MCF 10A (cell line): ENCODE data around the gene VPS9D1. TPM values are rescaled to one million over a fixed set of nuclear protein-coding genes. Genes with fewer than 3 reads are reported as not detected.

Source experiments
- BruUV-seq: library from RNA; stranded (reverse); fragments of 400-500 nt; replicated peaks from 2 replicates; lab custom pipeline; 2021; lab: Mats Ljungman, UMichigan
- CTCF ChIA-PET: fragments of 300-600 bp; sonication (Branson Sonifier 250); formaldehyde crosslinking; extraction: SDS; loops from one replicate; lab custom pipeline; 2021; ENCODE audit warnings: antibody characterized with exemption, inconsistent platforms; lab: Yijun Ruan, JAX
- POLR2A ChIA-PET: fragments of 300-600, 350-650 bp; sonication (Branson Sonifier 250); formaldehyde crosslinking; extraction: SDS; loops from one replicate; lab custom pipeline; 2020; ENCODE audit warnings: antibody characterized with exemption, inconsistent platforms; lab: Yijun Ruan, JAX
- DNase-seq: peaks from one replicate; pipeline ENCODE4 v3.0.0-alpha.2; 2018; ENCODE audit not compliant: unreplicated experiment
- H3K27ac Mint-ChIP-seq: one replicate; pipeline ENCODE4 v1.8.0; 2022; ENCODE audit warnings: mild to moderate bottlenecking, low read depth, mixed read lengths; ENCODE audit not compliant: unreplicated experiment
- H3K27me3 Mint-ChIP-seq: one replicate; pipeline ENCODE4 v1.8.0; 2022; ENCODE audit warnings: mixed read lengths; ENCODE audit not compliant: insufficient read depth, unreplicated experiment
- H3K36me3 Mint-ChIP-seq: one replicate; pipeline ENCODE4 v1.8.0; 2022; ENCODE audit warnings: mild to moderate bottlenecking, moderate library complexity, mixed read lengths; ENCODE audit not compliant: insufficient read depth, unreplicated experiment
- H3K4me1 Mint-ChIP-seq: one replicate; pipeline ENCODE4 v1.8.0; 2022; ENCODE audit warnings: mixed read lengths; ENCODE audit not compliant: insufficient read depth, unreplicated experiment
- H3K4me3 Mint-ChIP-seq: one replicate; pipeline ENCODE4 v1.8.0; 2022; ENCODE audit warnings: mild to moderate bottlenecking, moderate library complexity, mixed read lengths; ENCODE audit not compliant: unreplicated experiment
- H3K9me3 Mint-ChIP-seq: one replicate; pipeline ENCODE4 v1.8.0; 2022; ENCODE audit warnings: mixed read lengths; ENCODE audit not compliant: unreplicated experiment
- CTCF ChIP-seq: fragments of 200-600 bp; IDR thresholded peaks from one replicate; pipeline ENCODE4 v1.8.0; 2022; ENCODE audit warnings: antibody characterized with exemption, mild to moderate bottlenecking; ENCODE audit not compliant: unreplicated experiment
- intact Hi-C: fragments of 100-400 bp; cut with micrococcal nuclease; formaldehyde crosslinking; loops from 2 replicates; pipeline ENCODE4 v1.14.1; 2022
- total RNA-seq: library from RNA; stranded (reverse); gene quantifications from 2 replicates; pipeline ENCODE4 v1.2.3, GENCODE V29; 2022

VPS9D1 gene
- total RNA-seq, 1 experiment from 2014 or later = 12.0 TPM

DNA sequence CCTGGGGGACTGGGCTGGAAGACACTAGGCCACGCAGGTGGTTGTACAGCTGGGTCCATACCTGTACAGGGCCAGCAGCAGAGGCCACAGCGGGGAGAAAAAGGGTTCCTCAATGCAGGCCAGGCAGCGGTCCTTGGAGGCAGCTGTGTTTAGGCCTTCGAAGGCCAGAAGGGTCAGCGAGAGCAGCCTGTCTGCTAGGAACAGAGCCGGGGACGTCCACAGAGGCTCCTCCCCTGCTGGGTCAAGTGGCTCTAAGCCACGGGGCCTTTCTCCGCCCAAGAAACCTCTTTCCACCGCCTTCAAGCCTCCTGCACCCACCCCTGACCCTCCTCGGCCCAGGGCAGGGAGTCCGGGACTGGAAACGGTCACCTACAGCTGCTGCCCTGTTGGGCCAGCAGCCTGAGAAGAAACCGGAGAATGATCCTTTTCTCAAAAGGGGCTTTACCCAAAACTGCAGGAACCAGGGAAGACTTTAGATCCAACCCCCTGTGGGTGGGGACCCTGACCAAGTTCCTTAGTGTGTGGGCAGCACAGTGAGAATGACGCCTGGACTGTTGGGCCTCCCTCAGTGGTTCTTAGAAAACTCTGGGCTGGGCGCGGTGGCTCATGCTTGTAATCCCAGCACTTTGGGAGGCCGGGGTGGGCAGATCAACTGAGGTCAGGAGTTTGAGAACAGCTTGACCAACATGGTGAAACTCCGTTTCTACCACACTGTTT, 10.8 kb downstream of the VPS9D1 start:
- CTCF ChIA-PET = interaction anchor here (0.7 to 1.9 kb wide), 4 partner anchors 10 to 150 kb away, joined by 3 to 7 read pairs (median 4); no protein-coding TSS in a partner anchor
- no TSS peak for BruUV-seq
- POLR2A ChIA-PET = interaction anchor here (0.9 to 2.3 kb wide), 5 partner anchors 7 to 15 kb away, joined by 3 to 7 read pairs (median 3); partner anchors contain the start of gene VPS9D1
- Mint-ChIP-seq H3K27me3 (no peaks in the 10 kb centered on the region), H3K4me3 (no peak overlapping the region), H3K36me3 (peaks cover 17% of the 10 kb centered on the region), H3K27ac (no peak overlapping the region), H3K9me3 (no peaks in the 10 kb centered on the region), H3K4me1 (no peaks in the 10 kb centered on the region)
- intact Hi-C loops = no loop called here
- no peak for TF ChIP-seq CTCF
- DNase-seq = no peak

- no peak for TF ChIP-seq CTCF
- Mint-ChIP-seq H3K4me3 (no peak overlapping the region), H3K36me3 (peaks cover 10% of the 10 kb centered on the region), H3K27me3 (no peaks in the 10 kb centered on the region), H3K27ac (no peak overlapping the region), H3K9me3 (no peaks in the 10 kb centered on the region), H3K4me1 (no peaks in the 10 kb centered on the region)
- intact Hi-C loops = no loop called here
- ChIA-PET CTCF (interaction anchor here (0.6 to 1.9 kb wide), 5 partner anchors 9 to 156 kb away, joined by 3 to 7 read pairs (median 4); no protein-coding TSS in a partner anchor), POLR2A (interaction anchor here (1.1 to 2.3 kb wide), 3 partner anchors 9 to 14 kb away, joined by 3 to 7 read pairs (median 3); no protein-coding TSS in a partner anchor)
- BruUV-seq = no TSS peak
- no peak for DNase-seq
Observed at GRCh38 chr16:89709166-89709565, 11.5 kb downstream of the VPS9D1 start.

DNA sequence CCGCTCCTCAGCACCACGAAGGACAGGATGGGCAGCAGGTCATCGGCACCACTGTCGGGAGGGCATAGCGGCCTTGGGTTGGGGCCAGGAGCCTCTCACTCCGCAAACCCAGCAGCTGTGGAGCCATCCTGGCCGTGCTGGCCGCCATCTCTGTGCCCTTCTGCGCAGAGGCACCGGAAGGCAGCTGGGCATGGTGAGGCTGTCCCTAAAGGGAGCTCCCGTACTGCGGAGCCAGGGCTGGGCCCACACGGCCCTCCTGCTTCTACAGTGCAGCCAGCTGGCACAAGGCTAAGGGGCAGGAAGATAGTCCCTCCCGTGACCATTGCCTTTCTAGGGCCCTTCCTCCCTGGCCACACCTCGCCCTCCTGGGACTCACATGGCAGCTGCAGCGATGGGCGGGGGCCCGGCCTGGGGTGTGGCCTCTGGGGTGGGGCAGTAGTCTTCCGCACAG, 12.2 kb downstream of the VPS9D1 start:
- H3K27me3 Mint-ChIP-seq = no peaks in the 10 kb centered on the region

More for the DNA sequence above, 12.2 kb downstream of the VPS9D1 start:
- Mint-ChIP-seq H3K36me3 (peaks cover 4% of the 10 kb centered on the region), H3K27ac (no peak overlapping the region), H3K4me3 (no peak overlapping the region), H3K4me1 (no peaks in the 10 kb centered on the region), H3K9me3 (no peaks in the 10 kb centered on the region)
- ChIA-PET CTCF (interaction anchor here (0.7 to 1.9 kb wide), 3 partner anchors 8 to 152 kb away, joined by 3 to 7 read pairs (median 4); no protein-coding TSS in a partner anchor), POLR2A (interaction anchor here (2.3 kb wide), 1 partner anchor 8 kb away, joined by 7 read pairs; no protein-coding TSS in a partner anchor)
- intact Hi-C loops = no loop called here
- no TSS peak for BruUV-seq
- TF ChIP-seq CTCF = no peak
- no peak for DNase-seq
